Body of pancreas (tissue), 4 donors: ENCODE data around the gene CFL1. TPM values are rescaled to one million over a fixed set of nuclear protein-coding genes. Genes with fewer than 3 reads are reported as not detected.
"Not testable (repeated sequence)": the region's sequence is repeated elsewhere in the genome, so short reads cannot be mapped to it uniquely, and the experiment has no call there.

ENCODE experiments used
- ATAC-seq: fragments of 150-250 bp; one replicate; pipeline ENCODE4 v1.9.1; 2016
- DNase-seq, 4 donors: peaks; one replicate each; pipeline ENCODE4 v3.0.0-alpha.2; 2019
- H3K27ac ChIP-seq, 4 donors: fragments of 200-600 bp; sonication (generic); 1 replicate in 3 of 4; 2 replicates in 1 of 4; pipeline versions ENCODE4 v1.5.1 to v1.6.1; 2016 to 2019; ENCODE audit warnings: mild to moderate bottlenecking in 1 of 4, mixed read lengths in 1 of 4, moderate library complexity in 1 of 4
- H3K27me3 ChIP-seq, 2 donors: fragments of 200-600 bp; sonication (generic); one replicate each; pipeline ENCODE4 v1.6.0; 2016; ENCODE audit warnings: mild to moderate bottlenecking in 1 of 2
- H3K36me3 ChIP-seq, 2 donors: fragments of 200-600 bp; sonication (generic); replicated peaks in 1 of 2; 2 replicates each; pipeline ENCODE4 v1.5.1; 2016; ENCODE audit warnings: low read depth in 2 of 2; ENCODE audit not compliant: insufficient read depth in 1 of 2
- H3K4me1 ChIP-seq: fragments of 200-600 bp; sonication (generic); one replicate; pipeline ENCODE4 v1.6.0; 2016
- H3K4me3 ChIP-seq, 2 donors: fragments of 200-600 bp; sonication (generic); 1 replicate in 1 of 2; 2 replicates in 1 of 2; pipeline ENCODE4 v1.5.1; 2016 to 2019
- H3K9me3 ChIP-seq, 3 donors: fragments of 200-600 bp; sonication (generic); 1 replicate in 2 of 3; 2 replicates in 1 of 3; pipeline ENCODE4 v1.5.1; 2016
- POLR2A ChIP-seq, 3 donors: fragments of 450-650 bp; IDR thresholded peaks; one replicate each; pipeline ENCODE4 v1.6.1; 2016; ENCODE audit warnings: antibody characterized with exemption in 3 of 3, mild to moderate bottlenecking in 2 of 3
- WGBS, 2 donors: methylation state at CpG; one replicate each; pipeline ENCODE4 v1.1.5; 2017; 5-methylcytosine and 5-hydroxymethylcytosine counted together
- intact Hi-C: fragments of 100-400 bp; cut with DNase I; formaldehyde crosslinking; loops from one replicate; pipeline ENCODE4 v1.15.1; 2023
- total RNA-seq, 2 donors: library from RNA; depleted of rRNA; stranded (reverse); fragments of >200 nt; gene quantifications; one replicate each; pipeline ENCODE4 v1.1.0, GENCODE V29; 2016
- TF ChIP-seq, protein P1 (sequence below), 7 experiments: fragments of 450-650 bp in 4 of 7; fragments of 200-600 bp in 3 of 7; sonication (generic) in 3 of 7; IDR thresholded peaks; one replicate each; pipeline ENCODE4 v1.5.1; 2016 to 2019; ENCODE audit warnings: antibody characterized with exemption in 7 of 7

Gene CFL1
- total RNA-seq, 2 donors from 2014 or later: 190 to 412 TPM

DNA sequence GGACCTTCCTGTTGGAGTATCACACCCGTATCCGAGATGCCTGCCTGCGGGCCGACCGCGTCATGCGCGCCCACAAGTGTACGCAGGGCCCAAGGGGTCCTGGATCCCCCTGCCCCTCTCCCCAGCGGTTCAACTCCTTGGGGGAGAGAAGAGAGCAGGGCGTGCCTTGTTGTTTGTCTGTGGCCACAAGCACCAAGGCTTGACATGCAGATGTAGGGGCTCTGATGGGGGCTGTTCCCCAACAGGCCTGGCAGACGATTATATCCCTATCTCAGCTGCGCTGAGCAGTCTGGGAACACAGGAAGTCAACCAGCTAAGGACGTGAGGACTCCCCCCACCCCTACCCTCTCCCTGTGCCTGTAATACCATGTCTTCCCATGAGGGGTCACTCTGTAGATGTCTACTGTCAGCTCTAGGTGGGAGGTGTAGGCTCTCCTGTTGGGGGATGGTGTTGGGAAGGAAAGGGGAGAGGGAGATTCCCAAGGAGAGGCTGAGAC, 6.8 kb downstream of the CFL1 start:
- intact Hi-C loops: no loop called here
- H3K27ac ChIP-seq: no peak overlapping the region
- no peak for TF ChIP-seq POLR2A (IDR thresholded peaks at IDR 0.05)
- TF ChIP-seq, protein P1, sequence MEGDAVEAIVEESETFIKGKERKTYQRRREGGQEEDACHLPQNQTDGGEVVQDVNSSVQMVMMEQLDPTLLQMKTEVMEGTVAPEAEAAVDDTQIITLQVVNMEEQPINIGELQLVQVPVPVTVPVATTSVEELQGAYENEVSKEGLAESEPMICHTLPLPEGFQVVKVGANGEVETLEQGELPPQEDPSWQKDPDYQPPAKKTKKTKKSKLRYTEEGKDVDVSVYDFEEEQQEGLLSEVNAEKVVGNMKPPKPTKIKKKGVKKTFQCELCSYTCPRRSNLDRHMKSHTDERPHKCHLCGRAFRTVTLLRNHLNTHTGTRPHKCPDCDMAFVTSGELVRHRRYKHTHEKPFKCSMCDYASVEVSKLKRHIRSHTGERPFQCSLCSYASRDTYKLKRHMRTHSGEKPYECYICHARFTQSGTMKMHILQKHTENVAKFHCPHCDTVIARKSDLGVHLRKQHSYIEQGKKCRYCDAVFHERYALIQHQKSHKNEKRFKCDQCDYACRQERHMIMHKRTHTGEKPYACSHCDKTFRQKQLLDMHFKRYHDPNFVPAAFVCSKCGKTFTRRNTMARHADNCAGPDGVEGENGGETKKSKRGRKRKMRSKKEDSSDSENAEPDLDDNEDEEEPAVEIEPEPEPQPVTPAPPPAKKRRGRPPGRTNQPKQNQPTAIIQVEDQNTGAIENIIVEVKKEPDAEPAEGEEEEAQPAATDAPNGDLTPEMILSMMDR (IDR thresholded peaks at IDR 0.05): peak in 4 of 7 experiments; percentile 17 to 38 (median 26)
- H3K4me1 ChIP-seq: peaks cover 10% of the 10 kb centered on the region
- 76 to 92% methylated on average over 2 to 14 of the region's 14 CpGs for WGBS, 2 donors
- ATAC-seq: no peak
- DNase-seq: no peak
- no peaks in the 10 kb centered on the region for H3K9me3 ChIP-seq
- H3K27me3 ChIP-seq: no peaks in the 10 kb centered on the region
- H3K4me3 ChIP-seq: no peak overlapping the region
- peaks cover 8 to 26% of the 10 kb centered on the region in 2 donors for H3K36me3 ChIP-seq

DNA sequence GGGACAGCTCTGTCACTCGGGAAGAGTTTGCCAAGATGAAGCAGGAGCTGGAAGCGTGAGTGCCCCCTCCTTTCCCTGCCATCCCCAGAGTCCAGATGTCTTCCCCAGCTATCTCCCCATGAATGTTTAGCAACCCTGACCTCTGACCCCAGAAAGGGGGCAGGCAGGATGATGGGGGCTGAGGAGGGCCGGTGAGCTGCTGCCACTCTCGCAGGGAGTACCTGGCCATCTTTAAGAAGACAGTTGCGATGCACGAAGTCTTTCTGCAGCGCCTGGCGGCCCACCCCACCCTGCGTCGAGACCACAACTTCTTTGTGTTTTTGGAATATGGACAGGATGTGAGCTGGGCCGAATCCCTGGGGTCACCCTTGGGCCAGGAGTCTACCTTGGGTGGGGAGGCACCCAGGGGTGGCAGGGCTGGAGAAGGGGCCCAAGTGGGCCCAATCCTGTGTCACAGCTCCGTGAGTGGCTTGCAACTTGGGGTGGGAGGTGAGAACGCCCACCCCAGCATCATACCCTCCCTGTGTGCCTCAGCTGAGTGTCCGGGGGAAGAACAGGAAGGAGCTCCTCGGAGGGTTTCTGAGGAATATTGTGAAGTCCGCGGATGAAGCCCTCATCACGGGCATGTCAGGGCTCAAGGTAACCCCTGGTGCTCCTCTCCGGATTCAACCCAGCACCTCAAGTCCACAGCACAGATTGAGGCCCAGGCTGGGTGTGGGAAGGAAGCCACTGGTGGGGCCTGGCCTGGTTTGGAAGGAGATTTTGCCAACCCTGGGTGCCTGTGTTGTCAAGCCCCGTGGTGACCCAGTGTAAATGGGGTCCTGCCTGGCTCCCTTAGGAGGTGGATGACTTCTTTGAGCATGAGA, 7.5 kb downstream of the CFL1 start:
- Histone ChIP-seq H3K36me3 (peaks cover 8 to 20% of the 10 kb centered on the region in 2 donors), H3K27me3 (no peaks in the 10 kb centered on the region), H3K4me3 (no peak overlapping the region), H3K4me1 (peaks cover 4% of the 10 kb centered on the region), H3K27ac (no peak overlapping the region), H3K9me3 (no peaks in the 10 kb centered on the region)
- ATAC-seq (no peak), DNase-seq (no peak)
- TF ChIP-seq, protein P1 (IDR thresholded peaks at IDR 0.05): no peak
- TF ChIP-seq POLR2A (IDR thresholded peaks at IDR 0.05): no peak
- 66 to 77% methylated on average over 10 to 20 of the region's 20 CpGs for WGBS, 2 donors
- intact Hi-C loops: no loop called here

DNA sequence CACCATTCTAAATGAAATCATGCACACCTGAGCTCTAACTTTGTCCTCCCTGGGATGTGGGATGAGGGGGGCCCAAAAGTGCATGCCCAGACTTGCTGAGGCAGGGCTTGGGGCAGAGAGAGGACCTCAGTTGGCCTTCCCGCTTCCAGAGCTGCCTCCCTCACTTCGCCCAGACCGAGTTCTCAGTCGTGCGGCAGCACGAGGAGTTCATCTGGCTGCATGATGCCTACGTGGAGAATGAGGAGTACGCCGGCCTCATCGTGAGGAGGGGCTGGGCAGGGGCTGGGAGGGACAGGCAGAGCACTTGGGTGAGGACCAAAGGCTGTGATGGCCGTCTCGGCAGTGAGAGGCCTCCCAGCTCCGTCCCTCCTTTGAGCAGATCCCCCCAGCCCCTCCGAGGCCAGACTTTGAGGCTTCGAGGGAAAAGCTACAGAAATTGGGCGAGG, 8.2 kb downstream of the CFL1 start:
- Histone ChIP-seq H3K27ac (no peak overlapping the region), H3K4me3 (no peak overlapping the region), H3K9me3 (no peaks in the 10 kb centered on the region), H3K4me1 (no peaks in the 10 kb centered on the region), H3K36me3 (peaks cover under 1 to 14% of the 10 kb centered on the region in 2 donors), H3K27me3 (no peaks in the 10 kb centered on the region)
- no peak for DNase-seq
- WGBS, 2 donors: 46 to 53% methylated on average over 9 to 16 of the region's 16 CpGs
- intact Hi-C loops: no loop called here
- no peak for TF ChIP-seq POLR2A (IDR thresholded peaks at IDR 0.05)
- TF ChIP-seq, protein P1 (IDR thresholded peaks at IDR 0.05): no peak
- no peak for ATAC-seq

DNA sequence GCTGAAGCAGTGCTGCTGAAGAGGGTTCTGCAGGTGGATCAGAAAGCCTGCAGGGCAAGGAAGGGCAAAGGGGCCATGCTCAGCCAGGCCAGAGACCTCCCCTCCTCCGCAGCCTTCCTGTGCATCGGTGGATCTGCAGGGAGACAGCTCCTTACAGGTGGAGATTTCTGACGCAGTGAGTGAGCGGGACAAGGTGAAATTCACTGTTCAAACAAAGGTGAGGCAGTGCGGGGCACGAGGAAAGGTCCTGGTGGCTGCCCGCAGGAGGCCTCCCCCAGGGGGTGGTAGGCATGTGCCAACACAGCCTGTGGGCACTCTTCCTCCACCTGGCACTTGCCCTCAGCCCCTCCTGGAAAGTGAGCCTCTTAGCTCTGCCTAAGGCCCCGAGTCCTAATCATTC, 8.6 kb downstream of the CFL1 start:
- Histone ChIP-seq H3K27me3 (no peaks in the 10 kb centered on the region), H3K27ac (no peak overlapping the region), H3K36me3 (peaks cover 0 to 9% of the 10 kb centered on the region in 2 donors), H3K9me3 (no peaks in the 10 kb centered on the region), H3K4me1 (no peaks in the 10 kb centered on the region), H3K4me3 (no peak overlapping the region)
- ATAC-seq: no peak
- 46 to 63% methylated on average over 6 to 7 of the region's 8 CpGs for WGBS, 2 donors
- intact Hi-C loops: no loop called here
- no peak for TF ChIP-seq POLR2A (IDR thresholded peaks at IDR 0.05)
- TF ChIP-seq, protein P1 (IDR thresholded peaks at IDR 0.05): no peak
- DNase-seq: no peak

DNA sequence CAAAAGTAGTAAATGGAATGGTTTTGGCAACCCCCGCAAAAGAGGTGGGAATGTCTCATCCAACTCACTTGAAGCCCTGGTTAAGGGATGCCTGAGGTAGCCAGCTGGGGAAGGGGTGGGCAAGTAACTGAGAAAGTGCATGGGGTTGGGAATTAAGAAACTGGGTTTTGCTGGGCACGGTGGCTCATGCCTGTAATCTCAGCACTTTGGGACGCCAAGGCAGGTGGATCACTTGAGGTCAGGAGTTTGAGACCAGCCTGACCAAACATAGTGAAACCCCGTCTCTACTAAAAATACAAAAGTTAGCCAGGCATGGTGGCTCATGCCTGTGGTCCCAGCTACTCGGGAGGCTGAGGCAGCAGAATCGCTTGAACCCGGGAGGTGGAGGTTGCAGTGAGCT, 9.3 kb downstream of the CFL1 start:
- H3K9me3 ChIP-seq, H3K27ac ChIP-seq, H3K4me3 ChIP-seq, ATAC-seq, H3K27me3 ChIP-seq, H3K36me3 ChIP-seq, intact Hi-C loops, DNase-seq, H3K4me1 ChIP-seq: not testable (repeated sequence)
- 52 to 65% methylated on average over 7 of the region's 7 CpGs for WGBS, 2 donors
